ENCODE measurements around the gene FGF1. TPM values are rescaled to one million over a fixed set of nuclear protein-coding genes. Genes with fewer than 3 reads are reported as not detected.
A peak's percentile ranks its signal among the peaks of the same experiment; 100 is the strongest.

The FGF1 gene
- total and polyA plus RNA-seq, 11 donors, result 8.7 to 74.7 (median 49.0) TPM

GRCh38 chr5:142545650-142546322 lies 140.1 kb downstream of the FGF1 start:
- peaks cover 0 to 6% (median 0%) of the 10 kb centered on the region in 9 donors for H3K27me3 ChIP-seq
- WGBS, 4 donors, result 51 to 56% (median 53%) methylated on average over 3 of the region's 3 CpGs
- H3K9me3 ChIP-seq, result no peaks in the 10 kb centered on the region
- TF ChIP-seq POLR2A (IDR thresholded peaks at IDR 0.05), result no peak
- TF ChIP-seq, protein P1, sequence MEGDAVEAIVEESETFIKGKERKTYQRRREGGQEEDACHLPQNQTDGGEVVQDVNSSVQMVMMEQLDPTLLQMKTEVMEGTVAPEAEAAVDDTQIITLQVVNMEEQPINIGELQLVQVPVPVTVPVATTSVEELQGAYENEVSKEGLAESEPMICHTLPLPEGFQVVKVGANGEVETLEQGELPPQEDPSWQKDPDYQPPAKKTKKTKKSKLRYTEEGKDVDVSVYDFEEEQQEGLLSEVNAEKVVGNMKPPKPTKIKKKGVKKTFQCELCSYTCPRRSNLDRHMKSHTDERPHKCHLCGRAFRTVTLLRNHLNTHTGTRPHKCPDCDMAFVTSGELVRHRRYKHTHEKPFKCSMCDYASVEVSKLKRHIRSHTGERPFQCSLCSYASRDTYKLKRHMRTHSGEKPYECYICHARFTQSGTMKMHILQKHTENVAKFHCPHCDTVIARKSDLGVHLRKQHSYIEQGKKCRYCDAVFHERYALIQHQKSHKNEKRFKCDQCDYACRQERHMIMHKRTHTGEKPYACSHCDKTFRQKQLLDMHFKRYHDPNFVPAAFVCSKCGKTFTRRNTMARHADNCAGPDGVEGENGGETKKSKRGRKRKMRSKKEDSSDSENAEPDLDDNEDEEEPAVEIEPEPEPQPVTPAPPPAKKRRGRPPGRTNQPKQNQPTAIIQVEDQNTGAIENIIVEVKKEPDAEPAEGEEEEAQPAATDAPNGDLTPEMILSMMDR (IDR thresholded peaks at IDR 0.05), result no peak
- no peak for DNase-seq
- ATAC-seq, result peak in 1 of 4 donors; percentile 32
- H3K4me3 ChIP-seq, result no peak overlapping the region
- H3K27ac ChIP-seq, result peak overlapping the region in 9 of 12 donors; percentile 2 to 44 (median 25)
- peaks cover 0 to 64% (median 38%) of the 10 kb centered on the region in 12 donors for H3K4me1 ChIP-seq
- H3K36me3 ChIP-seq, result no peaks in the 10 kb centered on the region
- intact Hi-C loops (cut with DNase I), result loop anchor here in 9 of 10 donors (2.0 to 10.0 kb wide), 14 partner anchors 53 to 561 kb away; partner anchors contain the start of gene SPRY4 (in 4 of the 9)

DNA sequence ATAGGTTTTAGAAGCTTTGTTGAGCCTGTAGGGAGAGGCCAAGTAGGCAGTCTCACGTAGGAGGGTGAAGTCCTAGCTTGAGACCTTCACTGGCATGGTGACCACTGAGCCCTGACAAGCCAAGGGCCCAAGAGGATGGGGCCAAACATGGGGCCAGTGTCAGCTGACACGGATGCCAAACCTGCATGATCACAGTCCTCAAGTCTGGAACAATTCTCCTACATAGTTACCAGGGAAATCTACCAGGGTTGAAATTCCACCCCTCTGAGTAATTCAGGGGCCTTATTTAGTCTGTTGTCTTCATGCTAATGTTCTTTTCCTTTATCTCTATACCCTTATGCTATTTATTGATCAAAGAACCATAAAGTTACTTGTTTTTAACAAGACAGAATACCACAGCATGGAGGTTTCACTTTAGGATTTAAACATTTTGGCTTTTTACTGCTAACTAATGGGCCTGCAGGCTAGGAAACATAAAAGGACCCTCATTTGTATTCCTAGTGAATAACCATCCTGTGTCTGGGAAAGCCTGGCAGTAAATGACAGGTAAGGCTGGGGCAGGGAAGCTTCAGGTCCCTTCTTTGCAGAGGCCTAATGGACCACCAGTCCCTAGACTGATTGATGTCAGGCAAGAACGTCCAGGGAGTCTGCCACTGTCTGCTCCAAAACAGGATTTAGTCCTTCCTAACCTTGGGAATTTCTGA lies 140.8 kb downstream of the FGF1 start:
- Histone ChIP-seq H3K4me1 (peaks cover 0 to 69% (median 39%) of the 10 kb centered on the region in 12 donors), H3K27ac (peak overlapping the region in 7 of 12 donors; percentile 22 to 40 (median 27)), H3K36me3 (no peaks in the 10 kb centered on the region), H3K4me3 (no peak overlapping the region), H3K9me3 (no peaks in the 10 kb centered on the region), H3K27me3 (peaks cover 0 to 3% (median 0%) of the 10 kb centered on the region in 9 donors)
- DNase-seq (no peak), ATAC-seq (no peak)
- WGBS, 4 donors, result 78 to 87% (median 84%) methylated on average over 3 of the region's 3 CpGs
- intact Hi-C loops (cut with DNase I), result loop anchor here (2.0 to 10.0 kb wide), 17 partner anchors 53 to 560 kb away; partner anchors contain the start of gene SPRY4 (in 4 of the 10)
- TF ChIP-seq, protein P1 (IDR thresholded peaks at IDR 0.05), result no peak
- no peak for TF ChIP-seq POLR2A (IDR thresholded peaks at IDR 0.05)

- TF ChIP-seq POLR2A (IDR thresholded peaks at IDR 0.05), result no peak
- TF ChIP-seq, protein P1 (IDR thresholded peaks at IDR 0.05), result no peak
- no peaks in the 10 kb centered on the region for H3K9me3 ChIP-seq
- H3K27me3 ChIP-seq, result no peaks in the 10 kb centered on the region
- H3K27ac ChIP-seq, result peak overlapping the region in 7 of 12 donors; percentile 24 to 86 (median 80)
- H3K36me3 ChIP-seq, result no peaks in the 10 kb centered on the region
- 76 to 88% (median 82%) methylated on average over 8 of the region's 8 CpGs for WGBS, 4 donors
- DNase-seq, result no peak
- intact Hi-C loops (cut with DNase I), result loop anchor here (2.0 to 10.0 kb wide), 13 partner anchors 52 to 559 kb away; partner anchors contain the start of gene SPRY4 (in 4 of the 10)
- peaks cover 0 to 68% (median 40%) of the 10 kb centered on the region in 12 donors for H3K4me1 ChIP-seq
- ATAC-seq, result no peak
- no peak overlapping the region for H3K4me3 ChIP-seq
These were observed 141.7 kb downstream of the FGF1 start for GRCh38 chr5:142544071-142544753.

All from heart left ventricle (tissue), 16 donors.